ENCODE measurements around the gene RPTOR. TPM values are rescaled to one million over a fixed set of nuclear protein-coding genes. Genes with fewer than 3 reads are reported as not detected.

Gene RPTOR
- total RNA-seq, 1 experiment from 2014 or later = 25.1 TPM

DNA sequence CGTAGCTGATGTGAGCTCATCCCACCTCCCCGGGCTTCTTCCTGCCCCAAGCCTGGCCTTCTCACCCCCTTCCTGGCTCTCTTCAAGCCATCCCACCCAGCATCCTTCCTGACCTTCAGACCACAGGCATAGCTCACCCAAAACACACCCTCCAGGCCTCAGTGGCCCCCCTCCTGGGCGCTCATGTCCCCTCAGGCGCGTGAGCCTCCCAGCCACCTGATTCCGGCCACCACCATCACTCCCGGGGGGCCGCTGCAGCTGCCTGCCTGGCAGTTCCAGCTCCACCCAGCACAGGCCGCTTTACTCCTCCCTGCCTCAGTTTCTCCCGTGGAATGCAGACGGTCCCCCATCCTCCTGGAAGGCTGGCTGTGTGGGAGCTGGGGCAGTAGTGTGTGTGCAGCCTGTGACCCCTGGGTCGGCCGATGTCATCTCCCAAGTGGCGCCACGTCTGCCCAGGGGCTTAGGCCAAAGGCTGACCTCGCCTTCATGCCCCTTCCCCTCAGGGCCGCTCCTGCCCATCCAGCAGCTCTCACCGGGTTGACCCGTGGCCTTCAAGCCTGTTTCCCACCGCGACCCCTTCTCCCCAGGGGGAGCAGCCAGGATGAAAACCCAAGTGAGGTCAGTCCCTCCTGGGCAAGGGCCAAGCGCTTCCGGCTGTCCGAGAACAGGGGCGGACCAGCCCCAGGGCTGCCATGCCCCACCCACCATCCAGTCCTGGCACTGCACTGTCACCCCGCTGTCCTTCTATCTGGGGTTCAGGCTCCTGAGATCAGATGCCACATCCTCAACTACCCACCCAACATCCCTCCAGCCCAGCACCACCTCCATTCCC lies 435.1 kb downstream of the RPTOR start:
- no peak overlapping the region for H2BK20ac ChIP-seq (ENCODE audit: low read depth, low read length, poor library complexity, severe bottlenecking)
- H3K27me3 Mint-ChIP-seq (ENCODE audit: low read depth) = peaks cover 29% of the 10 kb centered on the region
- peak overlapping the region in 1 of 2 experiments; percentile 76; a peak in 1 of 5 replicates for H3K4me3 Mint-ChIP-seq
- no peaks in the 10 kb centered on the region; the same call in 1 of the 2 replicates for H3K4me1 ChIP-seq (ENCODE audit: insufficient read depth, low read length)
- no peak overlapping the region for H3K56ac ChIP-seq (ENCODE audit: insufficient read length, low read depth, low read length)
- H3K4ac ChIP-seq (ENCODE audit: low read depth, low read length) = no peak overlapping the region
- H3K79me1 ChIP-seq (ENCODE audit: insufficient read depth, low read depth, low read length, poor library complexity, severe bottlenecking) = no peaks in the 10 kb centered on the region
- H3K23me2 ChIP-seq (ENCODE audit: insufficient read length, low read depth, low read length, poor library complexity, severe bottlenecking) = no peaks in the 10 kb centered on the region
- no peak overlapping the region for H3K14ac ChIP-seq (ENCODE audit: insufficient read depth, low read length)
- H2AFZ ChIP-seq (ENCODE audit: low read length) = no peak overlapping the region
- H3K18ac ChIP-seq (ENCODE audit: insufficient read length, low read depth, low read length) = no peak overlapping the region
- H2BK5ac ChIP-seq (ENCODE audit: insufficient read length, low read length) = no peak overlapping the region
- no peaks in the 10 kb centered on the region for H3K9me3 ChIP-seq (ENCODE audit: control insufficient read depth, low read depth, low read length)
- H3K4me2 ChIP-seq (ENCODE audit: insufficient read depth, insufficient read length, low read length) = no peak overlapping the region
- H3K27ac Mint-ChIP-seq = no peak overlapping the region
- no peaks in the 10 kb centered on the region; a peak in 1 of 5 replicates for H3K9me3 Mint-ChIP-seq
- TF ChIP-seq, protein P1, sequence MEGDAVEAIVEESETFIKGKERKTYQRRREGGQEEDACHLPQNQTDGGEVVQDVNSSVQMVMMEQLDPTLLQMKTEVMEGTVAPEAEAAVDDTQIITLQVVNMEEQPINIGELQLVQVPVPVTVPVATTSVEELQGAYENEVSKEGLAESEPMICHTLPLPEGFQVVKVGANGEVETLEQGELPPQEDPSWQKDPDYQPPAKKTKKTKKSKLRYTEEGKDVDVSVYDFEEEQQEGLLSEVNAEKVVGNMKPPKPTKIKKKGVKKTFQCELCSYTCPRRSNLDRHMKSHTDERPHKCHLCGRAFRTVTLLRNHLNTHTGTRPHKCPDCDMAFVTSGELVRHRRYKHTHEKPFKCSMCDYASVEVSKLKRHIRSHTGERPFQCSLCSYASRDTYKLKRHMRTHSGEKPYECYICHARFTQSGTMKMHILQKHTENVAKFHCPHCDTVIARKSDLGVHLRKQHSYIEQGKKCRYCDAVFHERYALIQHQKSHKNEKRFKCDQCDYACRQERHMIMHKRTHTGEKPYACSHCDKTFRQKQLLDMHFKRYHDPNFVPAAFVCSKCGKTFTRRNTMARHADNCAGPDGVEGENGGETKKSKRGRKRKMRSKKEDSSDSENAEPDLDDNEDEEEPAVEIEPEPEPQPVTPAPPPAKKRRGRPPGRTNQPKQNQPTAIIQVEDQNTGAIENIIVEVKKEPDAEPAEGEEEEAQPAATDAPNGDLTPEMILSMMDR (conservative IDR thresholded peaks at IDR 0.05) = no peak
- H2BK120ac ChIP-seq (ENCODE audit: low read depth, low read length, poor library complexity, severe bottlenecking) = no peak overlapping the region
- no peak overlapping the region for H2BK15ac ChIP-seq (ENCODE audit: low read depth, low read length)
- no peaks in the 10 kb centered on the region for H3K27me3 ChIP-seq (ENCODE audit: insufficient read depth, low read length)
- peaks cover 11 to 17% of the 10 kb centered on the region in 2 experiments for H3K4me1 Mint-ChIP-seq
- H4K91ac ChIP-seq (ENCODE audit: insufficient read length, low read depth, low read length) = no peak overlapping the region
- no peak overlapping the region for H3K9ac ChIP-seq (ENCODE audit: extremely low read depth, insufficient read length, low read length)
- H2BK12ac ChIP-seq (ENCODE audit: insufficient read length, low read depth, low read length) = no peak overlapping the region
- H4K8ac ChIP-seq (replicated peaks; ENCODE audit: insufficient read length, low read depth, low read length) = no peak overlapping the region
- no peak overlapping the region for H3K23ac ChIP-seq (ENCODE audit: insufficient read length, low read depth, low read length)
- no peak overlapping the region for H2AK5ac ChIP-seq (ENCODE audit: insufficient read length, low read length)
- no peaks in the 10 kb centered on the region for H4K20me1 ChIP-seq (ENCODE audit: control insufficient read depth, insufficient read depth, insufficient read length)
- no CpG with 5 or more reads among the region's 26 CpGs for WGBS (ENCODE audit: extremely low coverage, insufficient read length, low lambda C conversion rate)
- no peak for DNase-seq
- H3K79me2 ChIP-seq (ENCODE audit: insufficient read depth, low read length) = no peaks in the 10 kb centered on the region
- H4K5ac ChIP-seq (ENCODE audit: insufficient read length, low read depth, low read length) = no peak overlapping the region
- H3K36me3 Mint-ChIP-seq (ENCODE audit: insufficient read depth in 1 of 3, low read depth in 3 of 3) = no peaks in the 10 kb centered on the region
- no peak overlapping the region for H3T11ph ChIP-seq (ENCODE audit: low read length)
- H3K27ac ChIP-seq (ENCODE audit: insufficient read length, low read depth, low read length) = no peak overlapping the region

All from H9 (cell line).